ENCODE results near the gene ADAMTS2. TPM values are rescaled to one million over a fixed set of nuclear protein-coding genes. Genes with fewer than 3 reads are reported as not detected.

Gene ADAMTS2
- total and polyA plus RNA-seq, 2 of the 4 experiments (the other 2 are of a cell fraction) = 19.0 to 58.8 TPM

DNA sequence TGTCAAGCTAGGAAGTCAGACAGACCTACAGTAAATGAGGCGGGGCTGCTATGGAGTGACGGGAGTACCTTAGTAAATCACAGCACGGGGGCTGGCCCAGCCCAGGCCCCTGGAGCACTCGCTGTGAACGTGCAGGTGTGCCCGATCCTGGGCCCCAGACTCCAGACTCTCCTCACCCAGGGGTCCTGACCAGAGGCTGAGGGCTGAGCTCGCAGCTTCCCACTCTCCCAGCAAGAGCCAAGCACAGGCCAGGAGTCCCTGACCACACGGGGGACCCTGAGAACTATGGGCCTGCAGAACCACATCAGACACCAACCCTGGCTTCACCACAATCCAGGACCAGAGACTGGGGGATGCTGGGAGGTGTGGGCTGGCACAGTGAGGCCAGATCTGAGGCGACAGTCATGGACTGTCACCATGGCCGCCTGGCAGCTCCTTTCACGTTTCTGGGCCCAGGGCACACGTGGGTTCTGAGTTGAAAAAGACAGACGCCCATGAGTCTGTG, 73.4 kb downstream of the ADAMTS2 start:
- WGBS, 2 experiments (ENCODE audit: extremely low coverage in 2 of 2, insufficient read length in 1 of 2) = 63% methylated on average over 4 of the region's 13 CpGs; no CpG with 5 or more reads in 1 of the 2 experiments
- peak overlapping the region; percentile 98; the same call in 1 of the 2 replicates for H2AK5ac ChIP-seq (ENCODE audit: low read depth, low read length)
- peaks cover 65% of the 10 kb centered on the region for H3K9me1 ChIP-seq (ENCODE audit: insufficient read depth, low read length)
- no peak overlapping the region for H3K9ac ChIP-seq (ENCODE audit: low read depth, low read length)
- no peak overlapping the region for H3K56ac ChIP-seq (ENCODE audit: extremely low read depth, insufficient read depth, low read length)
- DNase-seq (no peak), ATAC-seq (ENCODE audit: low read depth) (no peak)
- peak overlapping the region; percentile 33 for H2BK20ac ChIP-seq (ENCODE audit: low read depth, low read length)
- peak overlapping the region; percentile 96 for H4K91ac ChIP-seq (ENCODE audit: insufficient read depth, low read depth, low read length)
- peak overlapping the region; percentile 94; the same call in 2 of the 3 replicates for H2BK15ac ChIP-seq (ENCODE audit: low read depth, low read length)
- peak overlapping the region; percentile 93; the same call in 1 of the 2 replicates for H3K27ac ChIP-seq (ENCODE audit: insufficient read depth, low read length)
- peaks cover 6% of the 10 kb centered on the region; the same call in 1 of the 2 replicates for H3K36me3 ChIP-seq (ENCODE audit: control insufficient read depth, insufficient read depth, low read length)
- H4K5ac ChIP-seq (ENCODE audit: low read depth, low read length) = peak overlapping the region; percentile 36; the same call in 1 of the 2 replicates
- peak overlapping the region; percentile 97 for H2BK120ac ChIP-seq (ENCODE audit: low read depth, low read length)
- peak overlapping the region; percentile 92; a peak in 3 of 4 replicates for H4K8ac ChIP-seq (ENCODE audit: low read depth in 2 of 2, low read length in 2 of 2)
- H2AFZ ChIP-seq (replicated peaks; ENCODE audit: low read length, poor library complexity) = no peak overlapping the region
- H2BK5ac ChIP-seq (ENCODE audit: low read depth, low read length, poor library complexity, severe bottlenecking) = peak overlapping the region; percentile 84
- TF ChIP-seq MXI1 (IDR thresholded peaks at IDR 0.05; ENCODE audit: borderline replicate concordance, low read depth, low read length) = no peak
- TF ChIP-seq FOS (IDR thresholded peaks at IDR 0.05; ENCODE audit: low read depth, low read length) = no peak
- no peak for TF ChIP-seq POLR2A (IDR thresholded peaks at IDR 0.05; ENCODE audit: low read depth, low read length)
- TF ChIP-seq, protein P1, sequence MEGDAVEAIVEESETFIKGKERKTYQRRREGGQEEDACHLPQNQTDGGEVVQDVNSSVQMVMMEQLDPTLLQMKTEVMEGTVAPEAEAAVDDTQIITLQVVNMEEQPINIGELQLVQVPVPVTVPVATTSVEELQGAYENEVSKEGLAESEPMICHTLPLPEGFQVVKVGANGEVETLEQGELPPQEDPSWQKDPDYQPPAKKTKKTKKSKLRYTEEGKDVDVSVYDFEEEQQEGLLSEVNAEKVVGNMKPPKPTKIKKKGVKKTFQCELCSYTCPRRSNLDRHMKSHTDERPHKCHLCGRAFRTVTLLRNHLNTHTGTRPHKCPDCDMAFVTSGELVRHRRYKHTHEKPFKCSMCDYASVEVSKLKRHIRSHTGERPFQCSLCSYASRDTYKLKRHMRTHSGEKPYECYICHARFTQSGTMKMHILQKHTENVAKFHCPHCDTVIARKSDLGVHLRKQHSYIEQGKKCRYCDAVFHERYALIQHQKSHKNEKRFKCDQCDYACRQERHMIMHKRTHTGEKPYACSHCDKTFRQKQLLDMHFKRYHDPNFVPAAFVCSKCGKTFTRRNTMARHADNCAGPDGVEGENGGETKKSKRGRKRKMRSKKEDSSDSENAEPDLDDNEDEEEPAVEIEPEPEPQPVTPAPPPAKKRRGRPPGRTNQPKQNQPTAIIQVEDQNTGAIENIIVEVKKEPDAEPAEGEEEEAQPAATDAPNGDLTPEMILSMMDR (conservative IDR thresholded peaks at IDR 0.05; ENCODE audit: low read depth, low read length) = no peak
- no peak for TF ChIP-seq NFE2L2 (IDR thresholded peaks at IDR 0.05; ENCODE audit: low read depth, low read length)
- TF ChIP-seq RAD21 (IDR thresholded peaks at IDR 0.05; ENCODE audit: low read length) = no peak
- TF ChIP-seq, protein P2, sequence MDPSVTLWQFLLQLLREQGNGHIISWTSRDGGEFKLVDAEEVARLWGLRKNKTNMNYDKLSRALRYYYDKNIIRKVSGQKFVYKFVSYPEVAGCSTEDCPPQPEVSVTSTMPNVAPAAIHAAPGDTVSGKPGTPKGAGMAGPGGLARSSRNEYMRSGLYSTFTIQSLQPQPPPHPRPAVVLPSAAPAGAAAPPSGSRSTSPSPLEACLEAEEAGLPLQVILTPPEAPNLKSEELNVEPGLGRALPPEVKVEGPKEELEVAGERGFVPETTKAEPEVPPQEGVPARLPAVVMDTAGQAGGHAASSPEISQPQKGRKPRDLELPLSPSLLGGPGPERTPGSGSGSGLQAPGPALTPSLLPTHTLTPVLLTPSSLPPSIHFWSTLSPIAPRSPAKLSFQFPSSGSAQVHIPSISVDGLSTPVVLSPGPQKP (IDR thresholded peaks at IDR 0.05; ENCODE audit: borderline replicate concordance, low read depth, low read length) = no peak
- TF ChIP-seq BHLHE40 (IDR thresholded peaks at IDR 0.05; ENCODE audit: low read depth, low read length) = no peak
- no peak for TF ChIP-seq MAFK (IDR thresholded peaks at IDR 0.05; ENCODE audit: low read depth, low read length)
- dilution Hi-C loops (cut with HindIII; ENCODE audit: low sequenced_read_pairs, unreplicated experiment) (no loop called here), in situ Hi-C loops (cut with MboI; ENCODE audit: low sequenced_read_pairs) (no loop called here), intact Hi-C loops (cut with micrococcal nuclease) (no loop called here)
- H3K18ac ChIP-seq (ENCODE audit: low read depth, low read length) = no peak overlapping the region; the same call in 1 of the 2 replicates
- no peak overlapping the region for H3K23ac ChIP-seq (ENCODE audit: low read depth, low read length)
- H3K27me3 ChIP-seq (ENCODE audit: control insufficient read depth, insufficient read depth, low read length) = no peaks in the 10 kb centered on the region
- no peaks in the 10 kb centered on the region for H3K9me3 ChIP-seq (ENCODE audit: control insufficient read depth, insufficient read depth, low read length)
- H4K20me1 ChIP-seq (ENCODE audit: insufficient read depth, low read length) = no peaks in the 10 kb centered on the region
- peaks cover 38 to 95% of the 10 kb centered on the region in 2 experiments for H3K79me1 ChIP-seq (ENCODE audit: low read depth in 1 of 2, low read length in 2 of 2)
- peak overlapping the region; percentile 93; the same call in 1 of the 2 replicates for H3K14ac ChIP-seq (replicated peaks; ENCODE audit: low read depth, low read length)
- H3K4ac ChIP-seq (ENCODE audit: low read depth, low read length) = peak overlapping the region; percentile 97
- ChIA-PET POLR2A (ENCODE audit: unreplicated experiment) (no interaction called here), CTCF (no interaction called here)
- H3K4me1 ChIP-seq (ENCODE audit: control insufficient read depth, insufficient read depth, low read length) = peaks cover 76% of the 10 kb centered on the region
- H2AK9ac ChIP-seq (replicated peaks; ENCODE audit: low read depth, low read length, poor library complexity) = peak overlapping the region; percentile 80
- no peak overlapping the region for H3K4me3 ChIP-seq (ENCODE audit: insufficient read depth, low read depth, low read length)
- no TSS peak for BruUV-seq (replicated peaks)
- H3K4me2 ChIP-seq (ENCODE audit: low read depth, low read length) = no peak overlapping the region
